ENCODE measurements around the gene EPC2.

GRCh38 chr2:148746973-148747372 is 102.4 kb downstream of the EPC2 start:
- TF ChIP-seq CTCF (IDR thresholded peaks at IDR 0.05 in 2 of 3, conservative IDR thresholded peaks at IDR 0.05 in 1 of 3; ENCODE audit: borderline replicate concordance in 1 of 3, insufficient read depth in 1 of 3, low read depth in 2 of 3, low read length in 2 of 3) (no peak), EZH2phosphoT487 (IDR thresholded peaks at IDR 0.05; ENCODE audit: borderline replicate concordance) (no peak), SIN3A (IDR thresholded peaks at IDR 0.05; ENCODE audit: low read depth) (no peak), POLR2A (IDR thresholded peaks at IDR 0.05; ENCODE audit: borderline replicate concordance, extremely low read depth, insufficient read depth, insufficient read length) (no peak), EGR1 (IDR thresholded peaks at IDR 0.05; ENCODE audit: low read depth) (no peak), EZH2 (IDR thresholded peaks at IDR 0.05) (no peak), MAX (IDR thresholded peaks at IDR 0.05) (no peak), POLR2AphosphoS5 (IDR thresholded peaks at IDR 0.05; ENCODE audit: low read depth, low read length) (no peak), YY1 (IDR thresholded peaks at IDR 0.05; ENCODE audit: extremely low read depth, insufficient replicate concordance, low read depth, low read length) (no peak), CEBPB (IDR thresholded peaks at IDR 0.05; ENCODE audit: low read depth) (no peak)

Measured in HCT116 (cell line).